Measurements from ENCODE around the gene APOC3. TPM values are rescaled to one million over a fixed set of nuclear protein-coding genes. Genes with fewer than 3 reads are reported as not detected.

The APOC3 gene
- total and polyA plus RNA-seq, 10 of the 15 experiments (the other 5 are each of a cell fraction or from before 2014, with no cell fraction given), result 1.9 TPM; not detected in 9

GRCh38 chr11:116833491-116833815 lies 3.7 kb downstream of the APOC3 start:
- DNase-seq (ENCODE audit: low read depth, low spot score) (no peak), ATAC-seq (no peak), FAIRE-seq (no peak)
- Histone ChIP-seq H3K4me1 (ENCODE audit: control insufficient read depth, insufficient read depth, low read length) (peaks cover 8% of the 10 kb centered on the region; the same call in 1 of the 2 replicates), H3K9ac (ENCODE audit: control insufficient read depth, insufficient read depth, low read length) (no peak overlapping the region), H4K20me1 (ENCODE audit: control insufficient read depth, insufficient read depth) (no peaks in the 10 kb centered on the region), H3K4me3 (no peak overlapping the region), H3K4me2 (ENCODE audit: control insufficient read depth, insufficient read depth) (no peak overlapping the region), H3K27me3 (replicated peaks in 1 of 2; ENCODE audit: control insufficient read depth in 2 of 2, insufficient read depth in 2 of 2, low read length in 1 of 2) (no peaks in the 10 kb centered on the region), H3K36me3 (ENCODE audit: control insufficient read depth in 2 of 2, insufficient read depth in 2 of 2, low read length in 1 of 2) (no peaks in the 10 kb centered on the region), H3K79me2 (ENCODE audit: control insufficient read depth, insufficient read depth, low read length) (no peaks in the 10 kb centered on the region), H2AFZ (ENCODE audit: control insufficient read depth, low read depth, low read length) (no peak overlapping the region), H3K9me3 (replicated peaks; ENCODE audit: control insufficient read depth, insufficient read depth, low read length) (no peaks in the 10 kb centered on the region), H3K27ac (ENCODE audit: control insufficient read depth, insufficient read depth) (no peak overlapping the region)
- WGBS (ENCODE audit: insufficient coverage, insufficient replicate concordance, low lambda C conversion rate, missing lambda C conversion rate), result 61% methylated on average over 10 of the region's 10 CpGs
- ChIA-PET CTCF (interaction anchor here (0.7 to 7.3 kb wide), 4 partner anchors 9 to 100 kb away, joined by 3 to 183 read pairs (median 30); partner anchors contain the start of genes APOA5 and ZPR1), SMC1A (ENCODE audit: uncharacterized antibody, unreplicated experiment) (interaction anchor here (1.0 kb wide), 1 partner anchor 272 kb away, joined by 4 read pairs; no protein-coding TSS in a partner anchor), POLR2A (no interaction called here), RAD21 (ENCODE audit: unreplicated experiment) (no interaction called here)
- TF ChIP-seq NFYA (IDR thresholded peaks at IDR 0.05; ENCODE audit: borderline replicate concordance, low read depth, low read length), result no peak
- TF ChIP-seq ZNF207 (IDR thresholded peaks at IDR 0.05; ENCODE audit: borderline replicate concordance), result no peak
- TF ChIP-seq BCLAF1 (IDR thresholded peaks at IDR 0.05), result no peak
- TF ChIP-seq BCL11A (IDR thresholded peaks at IDR 0.05; ENCODE audit: low read depth, low read length), result no peak
- TF ChIP-seq RBBP5 (conservative IDR thresholded peaks at IDR 0.05), result no peak
- no peak for TF ChIP-seq ATF7 (IDR thresholded peaks at IDR 0.05; ENCODE audit: low read depth)
- no peak for TF ChIP-seq MAX (IDR thresholded peaks at IDR 0.05; ENCODE audit: low read depth, low read length)
- no peak for TF ChIP-seq HCFC1 (IDR thresholded peaks at IDR 0.05; ENCODE audit: low read length)
- TF ChIP-seq RFX5 (IDR thresholded peaks at IDR 0.05; ENCODE audit: low read depth, low read length), result no peak
- TF ChIP-seq CREB1 (IDR thresholded peaks at IDR 0.05; ENCODE audit: low read depth), result no peak
- TF ChIP-seq PML (IDR thresholded peaks at IDR 0.05; ENCODE audit: low read length), result no peak
- no peak for TF ChIP-seq ZNF622 (IDR thresholded peaks at IDR 0.05)
- no peak for TF ChIP-seq HDGF (IDR thresholded peaks at IDR 0.05)
- TF ChIP-seq ZBTB4 (CRISPR knock-in tag; IDR thresholded peaks at IDR 0.05), result no peak
- no peak for TF ChIP-seq SIX5 (IDR thresholded peaks at IDR 0.05; ENCODE audit: low read depth, low read length, severe bottlenecking)
- TF ChIP-seq ATF3 (IDR thresholded peaks at IDR 0.05; ENCODE audit: borderline replicate concordance, extremely low read depth, low read depth, low read length), result no peak
- in situ Hi-C loops (cut with MboI), result no loop called here
- intact Hi-C loops (cut with micrococcal nuclease; ENCODE audit: unreplicated experiment), result no loop called here
- BruUV-seq (replicated peaks), result no TSS peak
